ENCODE data around the gene KLHDC8B.

Gene KLHDC8B

GRCh38 chr3:49124991-49125670 lies 46.3 kb upstream of the KLHDC8B start:
- no peaks in the 10 kb centered on the region for H4K20me1 ChIP-seq (ENCODE audit: insufficient read depth, low read length)
- H3F3A ChIP-seq (ENCODE audit: insufficient read depth, low read length), result no peaks in the 10 kb centered on the region
- no peak overlapping the region for H3K4me2 ChIP-seq (ENCODE audit: low read length)
- H3K36me3 ChIP-seq (ENCODE audit: insufficient read depth, low read length), result no peaks in the 10 kb centered on the region
- H3K27ac ChIP-seq (ENCODE audit: low read depth, low read length, poor library complexity, severe bottlenecking), result no peak overlapping the region
- H3K9me2 ChIP-seq (ENCODE audit: low read depth, low read length), result no peaks in the 10 kb centered on the region
- H2AFZ ChIP-seq (ENCODE audit: low read length), result no peak overlapping the region
- H3K4me3 ChIP-seq (ENCODE audit: low read depth, low read length, poor library complexity, severe bottlenecking), result no peak overlapping the region
- no peaks in the 10 kb centered on the region for H3K27me3 ChIP-seq (ENCODE audit: insufficient read depth, low read length)
- H3K4me1 ChIP-seq (ENCODE audit: insufficient read depth, low read length, severe bottlenecking), result peaks cover 9% of the 10 kb centered on the region
- no peak overlapping the region for H3K9ac ChIP-seq (ENCODE audit: low read length)
- H3K9me3 ChIP-seq (ENCODE audit: low read length), result no peaks in the 10 kb centered on the region
- TF ChIP-seq, protein P1, sequence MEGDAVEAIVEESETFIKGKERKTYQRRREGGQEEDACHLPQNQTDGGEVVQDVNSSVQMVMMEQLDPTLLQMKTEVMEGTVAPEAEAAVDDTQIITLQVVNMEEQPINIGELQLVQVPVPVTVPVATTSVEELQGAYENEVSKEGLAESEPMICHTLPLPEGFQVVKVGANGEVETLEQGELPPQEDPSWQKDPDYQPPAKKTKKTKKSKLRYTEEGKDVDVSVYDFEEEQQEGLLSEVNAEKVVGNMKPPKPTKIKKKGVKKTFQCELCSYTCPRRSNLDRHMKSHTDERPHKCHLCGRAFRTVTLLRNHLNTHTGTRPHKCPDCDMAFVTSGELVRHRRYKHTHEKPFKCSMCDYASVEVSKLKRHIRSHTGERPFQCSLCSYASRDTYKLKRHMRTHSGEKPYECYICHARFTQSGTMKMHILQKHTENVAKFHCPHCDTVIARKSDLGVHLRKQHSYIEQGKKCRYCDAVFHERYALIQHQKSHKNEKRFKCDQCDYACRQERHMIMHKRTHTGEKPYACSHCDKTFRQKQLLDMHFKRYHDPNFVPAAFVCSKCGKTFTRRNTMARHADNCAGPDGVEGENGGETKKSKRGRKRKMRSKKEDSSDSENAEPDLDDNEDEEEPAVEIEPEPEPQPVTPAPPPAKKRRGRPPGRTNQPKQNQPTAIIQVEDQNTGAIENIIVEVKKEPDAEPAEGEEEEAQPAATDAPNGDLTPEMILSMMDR (IDR thresholded peaks at IDR 0.05; ENCODE audit: low read length), result peak; percentile 68
- no peak for TF ChIP-seq EZH2 (IDR thresholded peaks at IDR 0.05; ENCODE audit: borderline replicate concordance, low read length)
- no peaks in the 10 kb centered on the region for H3K79me2 ChIP-seq (ENCODE audit: insufficient read depth, low read length)

GRCh38 chr3:49131040-49131439 lies 40.4 kb upstream of the KLHDC8B start:
- no peak overlapping the region for H3K4me3 ChIP-seq (ENCODE audit: low read depth, low read length, poor library complexity, severe bottlenecking)
- TF ChIP-seq, protein P1 (IDR thresholded peaks at IDR 0.05; ENCODE audit: low read length), result no peak
- no peak for TF ChIP-seq EZH2 (IDR thresholded peaks at IDR 0.05; ENCODE audit: borderline replicate concordance, low read length)
- no peak overlapping the region for H3K4me2 ChIP-seq (ENCODE audit: low read length)

GRCh38 chr3:49131576-49131975 lies 39.8 kb upstream of the KLHDC8B start:
- H2AFZ ChIP-seq (ENCODE audit: low read length), result no peak overlapping the region
- H3K79me2 ChIP-seq (ENCODE audit: insufficient read depth, low read length), result no peaks in the 10 kb centered on the region
- no peaks in the 10 kb centered on the region for H3K36me3 ChIP-seq (ENCODE audit: insufficient read depth, low read length)
- H3K4me2 ChIP-seq (ENCODE audit: low read length), result no peak overlapping the region
- H3K4me1 ChIP-seq (ENCODE audit: insufficient read depth, low read length, severe bottlenecking), result no peaks in the 10 kb centered on the region
- no peaks in the 10 kb centered on the region for H4K20me1 ChIP-seq (ENCODE audit: insufficient read depth, low read length)
- H3K27ac ChIP-seq (ENCODE audit: low read depth, low read length, poor library complexity, severe bottlenecking), result no peak overlapping the region
- H3K9me3 ChIP-seq (ENCODE audit: low read length), result no peaks in the 10 kb centered on the region
- H3K27me3 ChIP-seq (ENCODE audit: insufficient read depth, low read length), result peaks cover 4% of the 10 kb centered on the region; the same call in 1 of the 2 replicates
- TF ChIP-seq EZH2 (IDR thresholded peaks at IDR 0.05; ENCODE audit: borderline replicate concordance, low read length), result no peak
- TF ChIP-seq, protein P1 (IDR thresholded peaks at IDR 0.05; ENCODE audit: low read length), result no peak
- no peak overlapping the region for H3K4me3 ChIP-seq (ENCODE audit: low read depth, low read length, poor library complexity, severe bottlenecking)
- no peak overlapping the region for H3K9ac ChIP-seq (ENCODE audit: low read length)
- H3F3A ChIP-seq (ENCODE audit: insufficient read depth, low read length), result no peaks in the 10 kb centered on the region
- no peaks in the 10 kb centered on the region for H3K9me2 ChIP-seq (ENCODE audit: low read depth, low read length)

More at GRCh38 chr3:49131040-49131439, 40.4 kb upstream of the KLHDC8B start:
- H3K9me3 ChIP-seq (ENCODE audit: low read length), result no peaks in the 10 kb centered on the region
- H4K20me1 ChIP-seq (ENCODE audit: insufficient read depth, low read length), result no peaks in the 10 kb centered on the region
- H3F3A ChIP-seq (ENCODE audit: insufficient read depth, low read length), result no peaks in the 10 kb centered on the region
- H3K9ac ChIP-seq (ENCODE audit: low read length), result no peak overlapping the region
- no peaks in the 10 kb centered on the region for H3K4me1 ChIP-seq (ENCODE audit: insufficient read depth, low read length, severe bottlenecking)
- peaks cover 4% of the 10 kb centered on the region; the same call in 1 of the 2 replicates for H3K27me3 ChIP-seq (ENCODE audit: insufficient read depth, low read length)
- H3K9me2 ChIP-seq (ENCODE audit: low read depth, low read length), result no peaks in the 10 kb centered on the region
- no peaks in the 10 kb centered on the region for H3K36me3 ChIP-seq (ENCODE audit: insufficient read depth, low read length)
- H3K79me2 ChIP-seq (ENCODE audit: insufficient read depth, low read length), result no peaks in the 10 kb centered on the region
- no peak overlapping the region for H3K27ac ChIP-seq (ENCODE audit: low read depth, low read length, poor library complexity, severe bottlenecking)
- H2AFZ ChIP-seq (ENCODE audit: low read length), result no peak overlapping the region
